HG03045 (cell line): Measurements from ENCODE around the gene USP53.
A peak's percentile ranks its signal among the peaks of the same experiment; 100 is the strongest.
"Not testable (repeated sequence)": the region's sequence is repeated elsewhere in the genome, so short reads cannot be mapped to it uniquely, and the experiment has no call there.

ENCODE experiments used
- ATAC-seq: cut with Tn5 transposase; IDR thresholded peaks from one replicate; pipeline ENCODE4 v1.9.1; 2021; ENCODE audit warnings: mild to moderate bottlenecking, moderate library complexity; ENCODE audit not compliant: unreplicated experiment

USP53 gene

DNA sequence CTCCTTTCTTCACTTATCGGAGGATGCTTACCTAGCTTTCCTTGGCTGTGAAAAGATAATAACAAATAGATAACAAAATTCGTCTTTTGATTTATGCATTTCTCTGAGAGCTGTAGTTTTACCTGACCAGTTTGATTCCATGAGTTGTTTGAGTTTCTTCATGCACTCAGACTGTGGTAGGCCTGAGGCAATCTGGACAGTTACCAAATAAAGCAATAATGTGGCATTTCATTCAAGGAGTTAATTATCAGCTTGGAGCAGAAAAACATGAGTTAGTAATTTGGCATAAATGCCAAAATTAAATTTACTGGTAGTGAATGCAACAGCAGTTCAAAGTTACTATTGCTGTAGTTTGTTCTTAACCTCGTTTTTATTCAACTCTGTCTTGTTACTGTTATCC lies 56.0 kb downstream of the USP53 start:
- ATAC-seq = no peak

DNA sequence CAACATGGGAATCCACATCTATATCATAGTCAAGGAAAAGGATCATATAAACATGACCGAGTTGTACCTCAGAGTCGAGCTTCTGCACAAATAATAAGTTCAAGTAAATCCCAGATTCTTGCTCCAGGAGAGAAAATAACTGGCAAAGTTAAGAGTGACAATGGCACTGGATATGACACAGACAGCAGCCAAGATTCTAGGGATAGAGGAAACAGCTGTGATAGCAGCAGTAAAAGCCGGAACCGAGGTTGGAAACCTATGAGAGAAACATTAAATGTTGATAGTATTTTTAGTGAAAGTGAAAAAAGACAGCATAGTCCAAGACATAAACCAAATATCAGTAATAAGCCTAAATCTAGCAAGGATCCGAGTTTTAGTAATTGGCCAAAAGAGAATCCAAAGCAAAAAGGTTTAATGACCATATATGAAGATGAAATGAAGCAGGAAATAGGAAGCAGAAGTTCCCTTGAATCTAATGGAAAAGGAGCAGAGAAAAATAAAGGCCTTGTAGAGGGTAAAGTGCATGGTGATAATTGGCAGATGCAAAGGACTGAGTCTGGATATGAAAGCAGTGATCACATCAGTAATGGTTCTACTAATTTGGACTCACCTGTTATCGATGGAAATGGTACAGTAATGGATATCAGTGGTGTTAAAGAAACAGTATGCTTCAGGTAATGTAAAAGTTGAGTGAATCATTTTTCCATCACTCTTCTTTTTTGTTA lies 59.0 kb downstream of the USP53 start:
- ATAC-seq = no peak

DNA sequence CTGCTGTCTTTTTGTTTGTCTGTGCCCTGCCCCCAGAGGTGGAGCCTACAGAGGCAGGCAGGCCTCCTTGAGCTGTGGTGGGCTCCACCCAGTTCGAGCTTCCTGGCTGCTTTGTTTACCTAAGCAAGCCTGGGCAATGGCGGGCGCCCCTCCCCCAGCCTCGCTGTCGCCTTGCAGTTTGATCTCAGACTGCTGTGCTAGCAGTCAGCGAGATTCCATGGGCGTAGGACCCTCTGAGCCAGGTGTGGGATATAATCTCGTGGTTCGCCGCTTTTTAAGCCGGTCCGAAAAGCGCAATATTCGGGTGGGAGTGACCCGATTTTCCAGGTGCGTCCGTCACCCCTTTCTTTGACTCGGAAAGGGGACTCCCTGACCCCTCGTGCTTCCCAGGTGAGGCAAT lies 67.0 kb downstream of the USP53 start:
- not testable (repeated sequence) for ATAC-seq

DNA sequence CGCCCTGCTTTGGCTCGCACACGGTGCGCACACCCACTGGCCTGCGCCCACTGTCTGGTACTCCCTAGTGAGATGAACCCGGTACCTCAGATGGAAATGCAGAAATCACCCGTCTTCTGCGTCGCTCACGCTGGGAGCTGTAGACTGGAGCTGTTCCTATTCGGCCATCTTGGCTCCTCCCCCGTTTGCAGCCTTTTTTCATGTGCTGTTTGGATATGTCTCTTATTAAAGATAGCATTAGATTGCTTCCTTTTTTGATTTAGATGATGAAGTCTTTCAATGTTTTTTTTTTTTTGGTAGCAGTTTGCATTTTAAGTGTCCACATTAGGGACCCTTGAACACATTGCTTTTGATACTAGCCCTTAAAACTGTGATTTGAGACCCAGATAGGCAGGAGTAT lies 67.4 kb downstream of the USP53 start:
- ATAC-seq = not testable (repeated sequence)

DNA sequence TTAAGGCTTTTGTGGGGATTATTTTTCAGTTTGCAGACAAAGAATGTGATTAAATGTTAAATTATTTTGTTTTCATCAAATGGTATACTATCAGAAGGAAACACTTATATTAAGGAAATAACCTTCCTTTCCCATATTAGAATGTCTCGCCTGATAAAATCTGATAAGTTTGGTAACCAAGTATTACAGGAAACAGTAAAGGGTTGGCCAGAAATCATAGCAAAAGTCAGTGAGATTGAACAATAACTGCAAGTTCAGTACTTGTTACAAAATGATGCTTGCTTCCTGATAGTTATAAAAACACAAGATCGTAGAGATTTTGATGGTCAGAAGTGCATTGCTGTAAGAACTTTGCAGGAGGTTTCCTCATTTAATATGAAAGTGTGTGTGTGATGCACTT lies 68.9 kb downstream of the USP53 start:
- ATAC-seq = no peak

DNA sequence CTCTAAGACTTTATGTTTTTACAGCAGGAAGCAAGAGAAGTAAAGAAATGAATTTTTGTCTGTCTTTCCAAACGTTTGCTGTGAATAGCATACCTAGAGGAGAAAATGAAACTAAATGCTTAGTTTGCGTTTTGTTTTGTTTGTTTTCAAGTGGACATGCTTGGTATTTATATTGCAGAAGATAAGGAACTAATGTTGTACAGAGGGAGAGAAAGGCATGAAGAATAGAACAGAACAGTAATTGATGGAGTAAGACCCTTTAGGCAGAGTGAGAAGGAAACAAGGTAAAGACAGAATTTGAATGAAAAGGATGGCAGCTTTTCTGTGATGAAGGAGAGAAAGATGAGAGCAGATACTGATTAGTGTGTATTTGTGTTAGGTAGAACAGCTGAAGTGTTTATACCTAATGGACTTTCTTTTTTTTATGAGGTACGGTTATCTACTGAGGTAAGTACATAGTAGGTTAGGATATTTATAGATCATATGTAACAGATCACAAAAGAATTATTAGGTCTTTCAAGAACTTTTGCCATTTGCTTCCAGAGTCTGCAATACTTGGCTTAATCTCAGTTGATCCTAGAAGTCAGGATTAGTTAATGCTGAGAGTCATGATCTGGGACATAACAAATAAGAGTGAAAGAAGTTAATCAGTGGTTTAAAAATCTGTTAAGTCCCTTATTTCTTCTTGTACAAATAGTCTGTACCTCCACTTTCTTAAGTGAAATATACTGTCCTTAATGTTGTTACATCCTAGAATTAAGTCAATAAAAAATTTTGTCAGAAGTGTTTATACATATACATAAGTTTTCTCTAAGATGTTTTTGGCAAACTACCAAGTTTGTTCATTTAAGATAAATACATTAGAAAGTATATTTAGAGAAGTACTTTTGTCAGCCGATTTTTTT lies 72.6 kb downstream of the USP53 start:
- ATAC-seq = peak; percentile 73

DNA sequence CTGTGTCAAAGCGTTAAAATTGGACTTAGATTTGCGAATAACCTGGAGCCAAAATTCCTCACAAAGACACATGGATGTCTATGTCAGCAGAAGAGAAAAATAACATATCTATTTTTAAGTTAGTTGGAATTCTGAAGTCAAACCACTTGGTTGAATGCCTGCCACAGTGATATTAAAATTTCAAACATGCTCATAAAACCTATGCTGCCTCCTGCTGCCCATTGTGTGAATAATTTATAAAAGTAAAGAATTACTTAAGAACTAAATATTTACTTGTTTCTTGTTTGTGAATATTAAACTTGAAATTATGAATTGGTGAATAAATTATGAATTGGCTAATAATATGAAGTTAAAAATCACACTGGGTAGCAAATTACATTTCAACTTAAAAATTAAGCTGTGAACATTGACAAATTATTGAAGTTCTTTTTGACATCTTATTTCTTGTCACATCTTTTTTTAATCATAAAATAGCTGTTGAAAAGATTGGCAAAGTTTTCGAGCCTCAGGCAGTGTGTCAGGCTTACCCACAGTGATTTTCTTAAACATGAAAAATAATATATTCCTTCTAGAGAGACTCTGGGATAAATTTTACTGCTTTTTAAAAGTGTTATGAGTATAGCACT lies 74.0 kb downstream of the USP53 start:
- no peak for ATAC-seq

DNA sequence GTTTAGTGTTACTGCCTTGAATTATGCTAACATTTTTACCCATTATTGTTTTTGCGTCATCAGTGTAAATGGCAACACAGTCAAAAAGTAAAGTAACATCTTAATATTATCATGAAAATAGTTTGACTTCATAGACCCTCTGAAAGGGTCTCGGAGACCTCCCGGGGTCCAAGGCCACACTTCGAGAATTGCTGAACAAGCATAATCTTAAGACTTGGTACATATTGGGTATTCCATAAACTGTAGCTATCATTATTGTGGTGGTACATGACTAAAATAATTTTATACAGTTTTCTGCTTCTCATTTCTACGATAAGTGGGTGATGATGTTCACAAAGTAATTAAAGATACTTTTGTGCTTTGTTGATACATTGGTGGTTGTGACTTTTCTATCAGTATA lies 76.8 kb downstream of the USP53 start:
- ATAC-seq = no peak

DNA sequence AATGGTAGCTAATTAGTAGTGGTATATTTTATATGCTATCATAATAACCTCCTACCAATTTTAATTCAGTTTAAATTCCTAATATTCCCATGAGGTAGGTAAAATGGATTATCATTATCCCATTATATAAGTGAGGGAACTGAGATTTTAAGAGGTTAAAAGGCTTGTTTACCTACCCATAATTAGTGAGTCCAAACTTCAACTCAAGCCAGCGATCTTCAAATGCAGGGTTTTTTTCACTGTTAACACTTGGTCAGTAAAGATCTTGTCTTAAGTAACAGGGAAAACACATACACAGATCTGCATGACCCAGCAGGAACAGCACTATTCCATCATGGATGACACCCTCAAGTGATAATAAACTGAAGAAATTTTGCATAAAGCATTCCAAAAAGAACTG lies 78.1 kb downstream of the USP53 start:
- no peak for ATAC-seq

DNA sequence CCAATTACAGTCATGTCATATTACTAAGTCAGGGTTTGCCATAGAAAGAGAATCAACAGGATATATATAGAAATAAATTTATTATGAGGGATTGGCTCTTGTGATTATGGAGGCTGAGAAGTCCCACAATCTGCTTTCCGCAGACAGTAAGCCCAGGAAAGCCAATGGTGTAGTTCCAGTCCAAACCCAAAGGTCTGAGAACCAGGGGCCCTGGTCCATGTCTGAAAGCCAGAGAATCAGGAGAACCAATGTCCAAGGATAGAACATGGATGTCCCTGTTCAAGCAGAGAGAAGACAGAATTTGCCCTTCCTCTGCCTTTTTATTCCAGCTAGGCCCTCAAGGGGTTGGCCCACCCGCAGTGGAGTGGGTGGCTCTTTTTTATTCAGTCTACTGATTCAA lies 83.8 kb downstream of the USP53 start:
- ATAC-seq = no peak

DNA sequence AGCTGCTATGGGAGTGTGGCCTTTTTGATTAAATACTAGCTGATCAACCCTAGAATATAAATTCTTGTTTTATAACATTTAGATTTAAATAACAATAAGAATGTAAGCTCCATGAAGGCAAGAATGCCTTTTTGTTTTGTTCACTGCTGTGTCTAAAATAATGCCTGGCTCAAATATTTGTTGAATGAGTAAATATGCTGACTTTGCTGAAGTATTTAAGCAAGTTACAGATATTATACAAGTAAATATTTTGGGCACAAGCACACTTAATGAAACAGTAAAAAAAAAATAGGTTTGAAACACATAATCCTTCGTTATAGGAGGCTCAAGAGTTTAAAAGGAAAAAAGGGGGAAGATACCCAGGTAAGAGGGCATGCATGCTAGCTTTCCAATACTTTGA lies 85.3 kb downstream of the USP53 start:
- ATAC-seq = no peak

DNA sequence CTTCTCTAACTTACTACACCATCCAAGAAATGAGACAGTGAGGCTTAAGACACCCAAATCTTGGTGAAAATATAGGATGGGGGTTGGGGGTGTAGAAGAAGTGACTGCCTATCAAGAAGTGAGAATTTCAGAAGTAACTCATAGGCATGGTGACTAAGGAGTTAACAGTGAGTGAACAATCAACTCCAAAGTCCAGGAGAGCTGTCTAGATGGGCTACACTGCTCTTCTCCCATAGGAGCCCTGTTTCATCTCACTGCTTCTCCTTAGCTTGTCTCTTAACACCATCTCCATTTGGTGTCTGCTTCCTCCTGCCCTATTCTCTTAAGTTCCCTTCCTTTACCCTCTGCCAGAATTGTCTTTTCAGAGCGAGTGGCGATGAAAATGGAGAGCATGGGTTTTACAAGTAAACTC lies 86.8 kb downstream of the USP53 start:
- no peak for ATAC-seq

DNA sequence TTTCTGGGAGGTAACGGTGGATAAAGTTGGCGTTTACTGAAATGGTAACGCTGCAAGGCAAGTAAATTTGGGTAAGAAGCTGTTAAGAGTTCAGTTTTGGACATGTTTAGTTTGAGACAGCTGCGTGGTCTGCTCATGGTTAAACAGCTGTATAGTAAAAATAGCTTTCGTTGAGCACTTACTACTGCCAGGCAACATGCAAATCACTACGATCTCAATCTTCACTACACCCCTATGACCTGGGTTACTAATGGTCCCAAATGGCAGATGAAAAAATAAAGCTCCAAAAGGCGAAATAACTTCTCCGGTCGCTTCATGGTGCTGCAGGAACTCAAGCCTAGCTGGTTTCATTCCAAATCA lies 87.2 kb downstream of the USP53 start:
- ATAC-seq = peak; percentile 57

DNA sequence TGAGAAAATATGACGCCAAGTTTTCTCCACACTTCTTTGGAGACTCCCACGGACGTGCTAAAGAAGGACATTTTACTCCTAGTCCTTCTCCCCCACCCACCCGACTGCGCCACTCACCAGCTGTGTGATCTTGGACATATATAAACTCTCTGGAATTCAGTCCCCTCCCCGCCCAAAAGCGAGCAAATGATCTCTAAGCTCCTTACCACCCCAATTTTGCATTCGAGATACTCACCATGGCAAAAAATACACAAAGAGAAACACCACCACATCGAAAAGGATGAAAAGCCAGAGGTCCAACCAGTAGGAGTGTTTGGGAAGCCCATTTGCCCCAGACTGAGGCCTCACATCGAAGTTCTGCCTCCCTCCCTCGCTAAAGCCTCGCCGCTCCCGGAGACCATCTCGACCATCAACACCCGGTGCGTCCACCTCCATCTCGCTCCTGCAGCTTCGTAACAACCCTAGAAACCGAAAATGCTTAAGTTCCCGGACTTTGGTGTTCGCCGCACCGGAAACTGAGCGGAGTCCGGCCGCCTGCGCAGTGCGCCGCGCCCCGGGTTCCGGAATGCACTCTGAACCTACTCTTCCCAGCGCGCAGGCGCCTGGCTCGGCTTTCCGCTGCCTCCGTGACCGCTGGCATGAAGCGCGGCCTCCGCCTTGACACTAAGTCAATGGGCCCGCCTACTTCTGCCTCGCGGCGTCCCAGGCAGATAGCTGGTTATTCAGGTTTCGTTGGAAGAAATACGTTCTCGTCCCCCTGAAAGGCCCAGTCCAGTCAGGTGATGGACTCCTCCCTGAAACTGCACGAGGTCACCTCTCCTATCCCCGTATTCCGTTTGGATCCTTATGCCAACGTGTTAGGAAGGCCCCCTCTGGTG lies 87.8 kb downstream of the USP53 start:
- ATAC-seq = peak; percentile 98

DNA sequence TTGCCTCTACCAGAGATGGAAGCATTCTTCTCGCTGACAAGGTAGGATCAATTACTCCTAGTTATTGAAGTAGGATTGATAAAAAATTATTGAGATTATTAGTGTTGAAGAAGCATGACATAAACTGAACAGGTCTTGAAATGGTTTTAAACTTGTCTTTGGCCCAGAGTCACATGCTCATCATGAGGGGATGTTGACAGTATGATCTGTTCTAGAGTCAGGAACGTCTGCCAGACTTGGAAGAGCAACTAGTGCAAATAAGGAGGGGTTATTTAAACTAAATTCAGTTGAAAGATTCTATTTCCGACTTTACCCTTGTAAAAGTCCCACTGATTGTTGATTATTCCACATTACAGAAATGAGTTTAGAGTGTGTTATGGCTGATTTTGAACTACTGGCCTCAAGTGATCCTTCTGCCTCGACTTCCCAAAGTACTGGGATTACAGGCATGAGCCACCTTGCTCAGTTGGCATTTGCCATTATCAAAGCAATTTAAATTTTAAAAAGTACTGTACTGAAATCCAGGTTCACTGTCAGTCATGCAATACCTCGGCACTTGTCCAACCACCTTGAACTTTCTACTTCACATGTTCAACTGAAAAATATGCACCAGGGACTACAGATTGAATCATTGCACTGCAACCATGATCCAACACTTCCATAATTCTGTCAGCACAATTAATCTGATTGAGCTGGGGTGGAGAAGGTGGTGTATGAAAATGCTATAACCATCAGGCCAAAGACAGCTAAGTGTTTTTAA lies 89.7 kb downstream of the USP53 start:
- no peak for ATAC-seq

DNA sequence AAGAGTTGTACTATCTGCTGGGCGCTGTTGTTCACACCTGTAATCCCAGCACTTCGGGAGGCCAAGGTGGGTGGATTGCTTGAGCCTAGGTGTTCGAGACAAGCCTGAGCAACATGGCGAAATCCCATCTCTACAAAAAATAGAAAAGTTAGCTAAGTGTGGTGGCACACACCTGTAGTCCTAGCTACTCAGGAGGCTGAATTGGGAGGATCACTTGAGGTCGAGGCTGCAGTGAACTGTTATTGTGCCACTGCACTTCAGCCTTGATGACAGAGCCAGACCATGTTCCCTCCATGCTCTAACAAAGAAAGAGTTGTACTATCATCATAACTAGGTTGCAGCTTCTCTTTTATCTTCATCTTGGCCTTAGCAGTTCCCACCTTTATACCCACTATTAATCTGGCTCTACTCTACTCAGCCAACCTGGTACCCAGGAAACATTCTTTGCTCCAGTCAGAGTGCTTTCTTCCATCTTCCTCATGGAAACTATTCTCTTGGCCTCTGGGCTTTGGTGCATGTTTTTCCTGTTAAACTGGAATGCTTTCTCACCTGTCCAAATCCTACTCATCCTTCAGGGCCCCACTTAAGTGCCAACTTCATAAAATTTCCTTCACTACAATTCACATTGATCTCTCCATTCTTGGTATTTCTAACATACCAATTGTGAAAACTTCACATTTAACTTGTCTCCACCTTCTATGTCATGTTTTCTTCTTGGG lies 91.2 kb downstream of the USP53 start:
- no peak for ATAC-seq

DNA sequence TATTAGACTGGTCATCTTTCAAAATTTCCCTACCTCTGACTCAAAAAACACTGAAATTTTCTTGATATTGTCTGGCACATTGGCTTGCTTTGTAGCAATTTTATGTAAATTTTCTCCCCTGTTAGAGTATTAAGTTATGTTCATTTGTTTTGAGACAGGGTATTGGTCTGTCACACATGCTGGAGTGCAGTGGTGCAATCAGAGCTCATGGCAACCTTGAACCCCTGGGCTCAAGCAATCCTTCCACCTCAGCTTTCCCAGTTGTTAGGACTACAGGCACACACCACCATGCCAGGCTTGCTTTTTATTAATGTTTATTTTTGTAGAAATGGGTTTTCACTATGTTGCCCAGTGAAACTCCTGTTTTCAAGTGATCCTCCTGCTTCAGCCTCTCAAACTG lies 91.9 kb downstream of the USP53 start:
- ATAC-seq = no peak

DNA sequence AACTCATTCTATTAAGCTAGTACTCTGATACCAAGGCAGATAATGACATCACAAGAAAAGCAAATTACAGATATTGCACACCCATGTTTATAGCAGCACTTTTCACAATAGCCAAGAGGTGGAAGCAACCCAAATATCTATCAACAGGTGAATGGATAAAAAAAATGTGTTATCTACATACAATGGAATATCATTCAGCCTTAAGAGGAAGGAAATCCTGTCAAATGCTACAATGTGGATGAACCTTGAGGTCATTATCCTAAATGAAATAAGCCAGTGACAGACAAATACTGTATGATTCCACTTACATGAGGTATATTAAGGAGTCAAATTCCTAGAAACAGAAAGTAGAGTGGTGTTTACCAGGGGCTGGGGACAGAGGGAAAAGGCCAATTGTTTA lies 95.1 kb downstream of the USP53 start:
- ATAC-seq = no peak

DNA sequence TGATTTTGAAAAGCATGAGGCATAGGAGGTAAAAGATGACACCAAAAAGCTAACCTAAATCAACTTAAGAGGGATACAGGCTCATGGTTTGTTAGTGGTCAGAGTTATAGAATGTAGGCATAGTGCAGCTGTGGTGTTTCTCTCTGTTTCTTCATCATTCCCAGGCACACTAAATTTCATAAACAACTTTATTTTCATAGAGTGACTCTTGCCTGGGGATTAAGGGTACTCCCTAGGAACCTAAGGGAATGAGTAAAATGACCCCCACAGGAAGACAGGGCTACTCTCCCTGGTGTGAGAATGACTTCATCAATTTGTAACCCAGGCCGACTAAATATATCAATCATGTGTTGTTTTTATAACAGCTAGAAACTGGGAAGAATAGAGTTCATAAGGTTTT lies 98.3 kb downstream of the USP53 start:
- no peak for ATAC-seq

DNA sequence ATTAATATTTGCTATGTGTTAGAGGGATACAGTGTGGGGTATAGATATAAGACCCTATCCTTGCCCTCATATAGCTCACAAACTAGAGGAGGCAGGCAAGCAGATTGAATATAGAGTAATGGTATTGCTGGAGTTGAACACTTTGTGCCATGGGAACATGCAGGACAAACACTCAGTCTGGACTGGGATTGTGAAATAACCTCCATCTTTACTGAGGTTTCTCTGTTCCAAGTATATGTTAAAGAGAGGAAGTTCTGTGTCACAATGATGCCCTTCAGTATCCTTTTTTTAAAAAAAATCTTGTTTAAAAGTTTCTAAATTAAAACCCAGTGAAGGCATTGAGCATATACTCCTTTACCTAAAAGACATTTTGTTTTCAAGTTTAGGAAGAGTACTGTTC lies 100.7 kb downstream of the USP53 start:
- ATAC-seq = no peak
